GM20000 (cell line): ENCODE measurements around the gene DENND4B.
A peak's percentile ranks its signal among the peaks of the same experiment; 100 is the strongest.
"Not testable (repeated sequence)": the region's sequence is repeated elsewhere in the genome, so short reads cannot be mapped to it uniquely, and the experiment has no call there.

ENCODE experiments used
- DNase-seq: peaks from one replicate; pipeline ENCODE4 v3.0.0; 2012; ENCODE audit warnings: low spot score
- CTCF ChIP-seq: IDR thresholded peaks from 2 replicates; pipeline ENCODE4 v1.5.1; 2012; ENCODE audit warnings: mild to moderate bottlenecking, control low read depth; ENCODE audit errors: extremely low read depth, missing control alignments

DENND4B gene

GRCh38 chr1:153903841-153904455, 42.6 kb downstream of the DENND4B start:
- DNase-seq: no peak
- no peak for TF ChIP-seq CTCF

GRCh38 chr1:153899509-153899908, 47.0 kb downstream of the DENND4B start:
- no peak for TF ChIP-seq CTCF
- no peak for DNase-seq

DNA sequence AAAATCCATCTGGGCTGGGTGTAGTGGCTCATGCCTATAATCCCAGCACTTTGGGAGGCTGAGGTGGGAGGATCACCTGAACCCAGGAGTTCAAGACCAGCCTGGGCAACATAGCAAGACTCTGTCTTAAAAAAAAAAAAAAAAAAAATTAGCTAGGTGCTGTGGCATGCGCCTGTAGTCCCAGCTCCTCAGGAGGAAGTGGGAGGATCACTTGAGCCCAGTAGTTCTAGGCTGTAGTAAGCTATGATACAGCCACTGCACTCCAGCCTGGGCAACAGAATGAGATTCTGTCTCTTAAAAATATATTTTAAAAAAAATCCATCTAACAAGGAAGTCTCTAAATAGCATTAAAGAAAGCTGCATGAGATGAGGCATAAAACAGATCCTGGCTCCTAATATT, 50.7 kb downstream of the DENND4B start:
- not testable (repeated sequence) for DNase-seq

DNA sequence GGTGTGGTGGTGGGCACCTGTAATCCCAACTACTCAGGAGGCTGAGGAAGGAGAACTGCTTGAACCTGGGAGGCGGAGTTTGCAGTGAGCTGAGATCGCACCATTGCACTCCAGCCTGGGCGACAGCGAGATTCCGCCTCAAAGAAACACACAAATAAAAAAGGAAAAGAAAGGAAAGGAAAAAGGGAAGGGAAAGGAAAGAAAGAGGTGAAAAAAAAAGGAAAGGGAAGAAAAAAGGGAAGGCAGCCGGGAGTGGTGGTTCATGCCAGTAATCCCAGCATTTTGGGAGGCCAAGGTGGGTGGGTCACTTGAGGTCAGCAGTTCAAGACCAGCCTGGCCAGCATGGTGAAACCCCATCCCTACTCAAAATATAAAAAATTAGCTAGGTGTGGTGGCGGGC, 55.5 kb downstream of the DENND4B start:
- DNase-seq: not testable (repeated sequence)

DNA sequence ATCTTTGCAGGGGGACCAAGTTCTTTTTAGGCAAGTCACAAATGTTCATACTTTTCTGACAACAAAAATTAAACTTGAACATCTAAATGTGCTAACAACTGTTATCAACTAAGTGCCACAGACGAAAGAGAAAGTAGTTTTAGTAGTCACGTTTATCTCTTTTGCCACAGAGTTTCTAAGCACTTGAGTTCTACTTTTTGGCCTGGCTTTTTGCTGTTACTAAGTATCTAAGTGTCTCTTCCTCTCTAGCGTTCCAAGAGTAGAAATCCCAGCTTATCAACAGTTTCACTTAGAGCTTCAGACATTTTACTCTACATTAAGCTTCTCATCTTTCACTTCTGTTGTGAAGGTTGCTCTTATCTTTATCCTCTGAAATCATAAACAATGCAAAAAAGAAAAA, 58.0 kb downstream of the DENND4B start:
- peak; percentile 42 for DNase-seq
- no peak for TF ChIP-seq CTCF

- TF ChIP-seq CTCF: no peak
- no peak for DNase-seq
Observed at GRCh38 chr1:153886127-153886526, 60.4 kb downstream of the DENND4B start.

DNA sequence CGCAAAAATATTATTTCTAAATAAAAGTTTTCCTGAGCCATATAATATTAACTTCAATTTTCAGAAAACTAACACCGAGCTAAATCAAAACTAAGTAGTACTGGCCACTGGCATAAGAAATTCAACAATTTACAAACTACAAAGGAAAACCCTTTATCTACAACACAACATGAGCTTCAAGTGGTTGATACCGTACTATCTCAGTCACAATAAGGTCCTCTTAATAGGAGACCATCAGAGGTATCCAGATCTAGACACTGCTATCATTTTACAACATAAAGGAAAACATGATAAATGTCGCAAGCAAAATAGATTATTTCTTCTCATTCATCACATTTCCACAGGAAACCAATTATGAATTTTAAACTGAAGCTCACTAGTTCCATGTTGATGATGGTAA, 63.3 kb downstream of the DENND4B start:
- DNase-seq: no peak
- no peak for TF ChIP-seq CTCF

- DNase-seq: no peak
- TF ChIP-seq CTCF: no peak
Observed at GRCh38 chr1:153882296-153882912, 64.1 kb downstream of the DENND4B start.
